ENCODE data around the gene HTR2A. TPM values are rescaled to one million over a fixed set of nuclear protein-coding genes. Genes with fewer than 3 reads are reported as not detected.

HTR2A gene
- total and polyA plus RNA-seq, 10 of the 15 experiments (the other 5 are each of a cell fraction or from before 2014, with no cell fraction given), result not detected

DNA sequence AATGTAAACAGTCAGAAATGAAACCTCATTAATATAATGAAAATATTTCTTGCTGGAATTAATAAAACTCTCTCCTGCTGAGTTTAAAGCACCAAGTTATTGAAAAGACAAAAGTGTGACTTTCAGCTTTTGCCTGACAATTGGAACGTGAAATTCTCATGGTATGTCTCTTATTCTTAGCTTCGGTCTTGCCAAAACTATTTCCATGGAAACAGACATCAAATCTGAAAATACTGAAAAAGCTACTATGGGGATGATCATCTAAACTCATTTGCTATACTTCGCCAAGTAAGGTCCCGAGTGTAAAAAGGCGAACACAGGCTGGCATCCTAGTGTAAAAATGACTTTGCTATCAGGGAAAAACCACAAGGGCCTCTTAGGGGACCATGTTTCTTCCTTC lies 22.8 kb downstream of the HTR2A start:
- RAD21 ChIA-PET (ENCODE audit: unreplicated experiment), result no interaction called here
- intact Hi-C loops (cut with micrococcal nuclease; ENCODE audit: unreplicated experiment), result no loop called here
- Histone ChIP-seq H4K20me1 (ENCODE audit: control insufficient read depth, insufficient read depth) (no peaks in the 10 kb centered on the region), H3K36me3 (ENCODE audit: control insufficient read depth in 2 of 2, insufficient read depth in 2 of 2, low read length in 1 of 2) (no peaks in the 10 kb centered on the region), H3K79me2 (ENCODE audit: control insufficient read depth, insufficient read depth, low read length) (no peaks in the 10 kb centered on the region), H3K27me3 (replicated peaks in 1 of 2; ENCODE audit: control insufficient read depth in 2 of 2, insufficient read depth in 2 of 2, low read length in 1 of 2) (0 out of 4 replicates have a peak, but pooled peaks cover 0 to 1% of the 10 kb centered on the region in 2 experiments), H3K4me2 (ENCODE audit: control insufficient read depth, insufficient read depth) (no peak overlapping the region), H2AFZ (ENCODE audit: control insufficient read depth, low read depth, low read length) (no peak overlapping the region), H3K9ac (ENCODE audit: control insufficient read depth, insufficient read depth, low read length) (no peak overlapping the region), H3K27ac (ENCODE audit: control insufficient read depth, insufficient read depth) (no peak overlapping the region), H3K4me1 (ENCODE audit: control insufficient read depth, insufficient read depth, low read length) (no peaks in the 10 kb centered on the region), H3K9me3 (replicated peaks; ENCODE audit: control insufficient read depth, insufficient read depth, low read length) (no peaks in the 10 kb centered on the region), H3K4me3 (no peak overlapping the region)
- CTCF ChIA-PET, result no interaction called here
- ATAC-seq (no peak), DNase-seq (ENCODE audit: low read depth, low spot score) (no peak), FAIRE-seq (no peak)
- POLR2A ChIA-PET, result no interaction called here
- in situ Hi-C loops (cut with MboI), result no loop called here
- no TSS peak for BruUV-seq (replicated peaks)
- SMC1A ChIA-PET (ENCODE audit: uncharacterized antibody, unreplicated experiment), result interaction anchor here (0.7 kb wide), 1 partner anchor 15 kb away, joined by 4 read pairs; no protein-coding TSS in a partner anchor
- TF ChIP-seq ZNF207 (IDR thresholded peaks at IDR 0.05; ENCODE audit: borderline replicate concordance), result no peak
- no peak for TF ChIP-seq RUNX3 (IDR thresholded peaks at IDR 0.05; ENCODE audit: low read length)
- TF ChIP-seq WRNIP1 (IDR thresholded peaks at IDR 0.05; ENCODE audit: borderline replicate concordance, low read depth, low read length), result no peak
- no peak for TF ChIP-seq KDM1A (IDR thresholded peaks at IDR 0.05; ENCODE audit: borderline replicate concordance)
- no peak for TF ChIP-seq SUPT20H (IDR thresholded peaks at IDR 0.05; ENCODE audit: borderline replicate concordance, control insufficient read depth, low read depth, low read length)
- TF ChIP-seq CREB1 (IDR thresholded peaks at IDR 0.05; ENCODE audit: low read depth), result no peak
- TF ChIP-seq MEF2A (IDR thresholded peaks at IDR 0.05; ENCODE audit: insufficient read depth, low read depth, low read length), result no peak
- no peak for TF ChIP-seq SMC3 (IDR thresholded peaks at IDR 0.05; ENCODE audit: borderline replicate concordance, low read length)
- TF ChIP-seq ZNF622 (IDR thresholded peaks at IDR 0.05), result no peak
- no peak for TF ChIP-seq POU2F2 (IDR thresholded peaks at IDR 0.05; ENCODE audit: borderline replicate concordance, low read depth, low read length)
- TF ChIP-seq LARP7 (IDR thresholded peaks at IDR 0.05), result no peak
- WGBS (ENCODE audit: insufficient coverage, insufficient replicate concordance, low lambda C conversion rate, missing lambda C conversion rate), result 49% methylated on average over 5 of the region's 5 CpGs

All from GM12878 (cell line).